PC-9 (cell line): ENCODE data around the gene VENTX. TPM values are rescaled to one million over a fixed set of nuclear protein-coding genes. Genes with fewer than 3 reads are reported as not detected.

Experiments
- BruUV-seq: library from RNA; stranded (reverse); fragments of 400-500 nt; replicated peaks from 2 replicates; lab custom pipeline; 2021; lab: Mats Ljungman, UMichigan
- CTCF ChIA-PET: fragments of 300-600 bp; sonication (Branson Sonifier 250); formaldehyde crosslinking; loops from one replicate; lab custom pipeline; 2022; ENCODE audit warnings: antibody characterized with exemption; lab: Charles Lee
- POLR2A ChIA-PET: fragments of 300-600 bp; sonication (Branson Sonifier 250); formaldehyde crosslinking; loops from one replicate; lab custom pipeline; 2022; ENCODE audit warnings: antibody characterized with exemption; ENCODE audit not compliant: unreplicated experiment; lab: Charles Lee
- DNase-seq, 2 experiments: peaks; one replicate each; pipeline versions ENCODE4 v3.0.0 to v3.0.0-alpha.2; 2015 to 2022; ENCODE audit warnings: mixed read lengths in 1 of 2
- H2AFZ ChIP-seq: fragments of 200-600 bp; sonication (generic); 2 replicates; pipeline ENCODE4 v1.8.1; 2017; ENCODE audit warnings: antibody characterized with exemption
- H3F3A ChIP-seq: fragments of 200-600 bp; sonication (generic); 2 replicates; pipeline ENCODE4 v1.8.1; 2017; ENCODE audit warnings: antibody characterized with exemption, mild to moderate bottlenecking, low read depth; ENCODE audit not compliant: insufficient read depth
- H3K27ac ChIP-seq: fragments of 200-600 bp; sonication (generic); 2 replicates; pipeline ENCODE4 v1.6.1; 2016; ENCODE audit warnings: mixed run types
- H3K27me3 ChIP-seq: fragments of 200-600 bp; sonication (generic); 2 replicates; pipeline ENCODE4 v1.6.1; 2016; ENCODE audit warnings: low read depth, mixed run types; ENCODE audit not compliant: insufficient read depth
- H3K36me3 ChIP-seq: fragments of 200-600 bp; sonication (generic); 2 replicates; pipeline ENCODE4 v1.6.1; 2016; ENCODE audit warnings: low read depth, mixed run types
- H3K4me1 ChIP-seq: fragments of 200-600 bp; sonication (generic); replicated peaks from 2 replicates; pipeline ENCODE4 v1.6.1; 2016; ENCODE audit warnings: mixed run types; ENCODE audit not compliant: insufficient read depth
- H3K4me2 ChIP-seq: fragments of 200-600 bp; sonication (generic); 2 replicates; pipeline ENCODE4 v1.6.1; 2017; ENCODE audit warnings: mixed run types
- H3K4me3 ChIP-seq: fragments of 200-600 bp; sonication (generic); 2 replicates; pipeline ENCODE4 v1.6.1; 2016; ENCODE audit warnings: mixed run types
- H3K79me2 ChIP-seq: fragments of 200-600 bp; sonication (generic); 2 replicates; pipeline ENCODE4 v1.6.1; 2017; ENCODE audit warnings: low read depth, mixed run types
- H3K9me2 ChIP-seq: fragments of 200-600 bp; sonication (generic); 2 replicates; pipeline ENCODE4 v1.8.1; 2017; ENCODE audit warnings: mild to moderate bottlenecking; ENCODE audit not compliant: insufficient read depth
- H3K9me3 ChIP-seq: fragments of 200-600 bp; sonication (generic); 2 replicates; pipeline ENCODE4 v1.8.1; 2016; ENCODE audit warnings: low read depth; ENCODE audit not compliant: insufficient read depth
- H4K20me1 ChIP-seq: fragments of 200-600 bp; sonication (generic); 2 replicates; pipeline ENCODE4 v1.8.1; 2017; ENCODE audit not compliant: insufficient read depth
- CTCF ChIP-seq: fragments of 200-600 bp; sonication (generic); conservative IDR thresholded peaks from 2 replicates; pipeline ENCODE4 v1.6.1; 2017; ENCODE audit warnings: mixed run types, antibody characterized with exemption, mild to moderate bottlenecking, moderate library complexity
- EZH2 ChIP-seq: fragments of 200-600 bp; sonication (generic); IDR thresholded peaks from 2 replicates; pipeline ENCODE4 v1.8.0; 2017; ENCODE audit warnings: antibody characterized with exemption, low read depth
- intact Hi-C: fragments of 100-400 bp; cut with micrococcal nuclease; formaldehyde crosslinking; loops from one replicate; pipeline ENCODE4 v1.10.0; 2022; ENCODE audit not compliant: unreplicated experiment
- total RNA-seq: library from RNA; stranded (reverse); gene quantifications from 2 replicates; pipeline ENCODE4 v1.2.3, GENCODE V29; 2021

The VENTX gene
- total RNA-seq, 1 experiment from 2014 or later: not detected

- Histone ChIP-seq H3K9me2 (no peaks in the 10 kb centered on the region), H4K20me1 (no peaks in the 10 kb centered on the region), H3K4me2 (no peak overlapping the region), H3K27ac (no peak overlapping the region), H3F3A (no peaks in the 10 kb centered on the region), H3K36me3 (no peaks in the 10 kb centered on the region), H3K4me3 (no peak overlapping the region), H3K79me2 (no peaks in the 10 kb centered on the region), H3K27me3 (peaks cover 28% of the 10 kb centered on the region), H2AFZ (no peak overlapping the region), H3K9me3 (no peaks in the 10 kb centered on the region), H3K4me1 (no peaks in the 10 kb centered on the region)
- no TSS peak for BruUV-seq
- POLR2A ChIA-PET: no interaction called here
- no peak for DNase-seq
- intact Hi-C loops: no loop called here
- CTCF ChIA-PET: no interaction called here
- TF ChIP-seq CTCF (no peak), EZH2 (no peak)
Observed at GRCh38 chr10:133209117-133209516, 28.5 kb upstream of the VENTX start.

GRCh38 chr10:133209641-133210040 is 28.0 kb upstream of the VENTX start:
- H4K20me1 ChIP-seq: no peaks in the 10 kb centered on the region
- no TSS peak for BruUV-seq
- CTCF ChIA-PET: no interaction called here
- H3K27me3 ChIP-seq: peaks cover 30% of the 10 kb centered on the region
- H3K9me2 ChIP-seq: no peaks in the 10 kb centered on the region
- H3K4me1 ChIP-seq: no peaks in the 10 kb centered on the region
- intact Hi-C loops: no loop called here
- POLR2A ChIA-PET: no interaction called here
- no peak for DNase-seq
- H3K36me3 ChIP-seq: no peaks in the 10 kb centered on the region
- no peak overlapping the region for H3K4me3 ChIP-seq
- no peak overlapping the region for H2AFZ ChIP-seq
- no peak for TF ChIP-seq CTCF
- TF ChIP-seq EZH2: no peak
- no peak overlapping the region for H3K27ac ChIP-seq
- no peak overlapping the region for H3K4me2 ChIP-seq
- H3K9me3 ChIP-seq: no peaks in the 10 kb centered on the region
- no peaks in the 10 kb centered on the region for H3F3A ChIP-seq
- H3K79me2 ChIP-seq: no peaks in the 10 kb centered on the region

- H3F3A ChIP-seq: no peaks in the 10 kb centered on the region
- no peaks in the 10 kb centered on the region for H3K36me3 ChIP-seq
- H3K4me1 ChIP-seq: no peaks in the 10 kb centered on the region
- no peaks in the 10 kb centered on the region for H3K79me2 ChIP-seq
- H3K4me2 ChIP-seq: no peak overlapping the region
- no peak overlapping the region for H3K27ac ChIP-seq
- intact Hi-C loops: no loop called here
- H3K4me3 ChIP-seq: no peak overlapping the region
- no peaks in the 10 kb centered on the region for H4K20me1 ChIP-seq
- TF ChIP-seq EZH2 (no peak), CTCF (no peak)
- BruUV-seq: no TSS peak
- H3K27me3 ChIP-seq: peaks cover 29% of the 10 kb centered on the region
- H3K9me2 ChIP-seq: no peaks in the 10 kb centered on the region
- no peaks in the 10 kb centered on the region for H3K9me3 ChIP-seq
- ChIA-PET POLR2A (no interaction called here), CTCF (no interaction called here)
- no peak overlapping the region for H2AFZ ChIP-seq
- DNase-seq: no peak
Observed at GRCh38 chr10:133210398-133211140, 27.1 kb upstream of the VENTX start.
